Renal cortical epithelial cell (primary cell): ENCODE results near the gene FZD2. TPM values are rescaled to one million over a fixed set of nuclear protein-coding genes. Genes with fewer than 3 reads are reported as not detected.
"Not testable (repeated sequence)": the region's sequence is repeated elsewhere in the genome, so short reads cannot be mapped to it uniquely, and the experiment has no call there.

Experiments used
- DNase-seq: peaks from one replicate; pipeline ENCODE4 v3.0.0-alpha.2; 2011; ENCODE audit warnings: low read depth
- total RNA-seq: library from RNA; depleted of rRNA; stranded (reverse); fragments of >200 nt; gene quantifications from 2 replicates; pipeline ENCODE4 v1.2.3, GENCODE V29; 2014

Gene FZD2
- total RNA-seq, 1 donor from 2014 or later = 19.9 TPM

GRCh38 chr17:44575403-44575802 is 18.1 kb downstream of the FZD2 start:
- DNase-seq = no peak

- DNase-seq = no peak
Measured at GRCh38 chr17:44578947-44579346, 21.7 kb downstream of the FZD2 start.

- DNase-seq = no peak
Measured at GRCh38 chr17:44581868-44582267, 24.6 kb downstream of the FZD2 start.

GRCh38 chr17:44584443-44584842 is 27.2 kb downstream of the FZD2 start:
- no peak for DNase-seq

- DNase-seq = no peak
Measured at GRCh38 chr17:44585315-44585714, 28.0 kb downstream of the FZD2 start.

- DNase-seq = peak; percentile 94
Measured at GRCh38 chr17:44587339-44587738, 30.1 kb downstream of the FZD2 start.

- DNase-seq = no peak
Measured at GRCh38 chr17:44589316-44590071, 32.2 kb downstream of the FZD2 start.

- not testable (repeated sequence) for DNase-seq
Measured at GRCh38 chr17:44590072-44590462, 32.8 kb downstream of the FZD2 start.

GRCh38 chr17:44590762-44591161 is 33.5 kb downstream of the FZD2 start:
- DNase-seq = not testable (repeated sequence)

- DNase-seq = no peak
Measured at GRCh38 chr17:44591206-44591605, 33.9 kb downstream of the FZD2 start.

GRCh38 chr17:44593156-44593555 is 35.9 kb downstream of the FZD2 start:
- no peak for DNase-seq

GRCh38 chr17:44595216-44595775 is 38.0 kb downstream of the FZD2 start:
- DNase-seq = no peak

GRCh38 chr17:44598329-44598728 is 41.0 kb downstream of the FZD2 start:
- no peak for DNase-seq

- DNase-seq = no peak
Measured at GRCh38 chr17:44598932-44599297, 41.6 kb downstream of the FZD2 start.

- peak; percentile 93 for DNase-seq
Measured at GRCh38 chr17:44599298-44600175, 42.3 kb downstream of the FZD2 start.

GRCh38 chr17:44601539-44601938 is 44.3 kb downstream of the FZD2 start:
- DNase-seq = no peak

GRCh38 chr17:44601973-44602372 is 44.7 kb downstream of the FZD2 start:
- DNase-seq = no peak

- no peak for DNase-seq
Measured at GRCh38 chr17:44602390-44602789, 45.1 kb downstream of the FZD2 start.

- no peak for DNase-seq
Measured at GRCh38 chr17:44602970-44603369, 45.7 kb downstream of the FZD2 start.

- DNase-seq = no peak
Measured at GRCh38 chr17:44604116-44604761, 47.0 kb downstream of the FZD2 start.

- no peak for DNase-seq
Measured at GRCh38 chr17:44604768-44605485, 47.6 kb downstream of the FZD2 start.

- no peak for DNase-seq
Measured at GRCh38 chr17:44606658-44607057, 49.4 kb downstream of the FZD2 start.
